NCI-H187 treated with DMSO at 0.1 percent for 48 hours (cell line): ENCODE data around the gene CLMN.
A peak's percentile ranks its signal among the peaks of the same experiment; 100 is the strongest.

Experiments
- DNase-seq: peaks from one replicate; lab custom pipeline; 2025; lab: John Stamatoyannopoulos, UW

CLMN gene

DNA sequence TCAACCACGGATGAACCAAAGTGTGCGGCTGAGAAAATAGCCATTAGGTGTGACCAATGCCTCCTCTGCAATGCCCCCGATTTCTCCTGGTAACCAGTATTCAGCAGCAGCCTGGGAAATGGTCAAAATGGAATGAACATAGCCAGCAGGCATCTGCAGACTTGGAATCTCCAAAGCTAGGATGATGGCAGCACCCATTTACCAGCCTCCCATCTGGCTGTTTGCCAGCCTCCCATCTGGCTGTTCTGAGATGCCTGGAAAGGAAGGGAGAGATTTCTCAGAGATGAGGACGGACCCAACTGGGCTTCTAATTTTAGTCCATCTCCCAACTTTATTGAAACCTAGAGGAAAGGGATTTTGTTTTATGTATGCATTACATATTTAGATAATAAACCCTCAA lies 16.2 kb downstream of the CLMN start:
- DNase-seq: no peak

DNA sequence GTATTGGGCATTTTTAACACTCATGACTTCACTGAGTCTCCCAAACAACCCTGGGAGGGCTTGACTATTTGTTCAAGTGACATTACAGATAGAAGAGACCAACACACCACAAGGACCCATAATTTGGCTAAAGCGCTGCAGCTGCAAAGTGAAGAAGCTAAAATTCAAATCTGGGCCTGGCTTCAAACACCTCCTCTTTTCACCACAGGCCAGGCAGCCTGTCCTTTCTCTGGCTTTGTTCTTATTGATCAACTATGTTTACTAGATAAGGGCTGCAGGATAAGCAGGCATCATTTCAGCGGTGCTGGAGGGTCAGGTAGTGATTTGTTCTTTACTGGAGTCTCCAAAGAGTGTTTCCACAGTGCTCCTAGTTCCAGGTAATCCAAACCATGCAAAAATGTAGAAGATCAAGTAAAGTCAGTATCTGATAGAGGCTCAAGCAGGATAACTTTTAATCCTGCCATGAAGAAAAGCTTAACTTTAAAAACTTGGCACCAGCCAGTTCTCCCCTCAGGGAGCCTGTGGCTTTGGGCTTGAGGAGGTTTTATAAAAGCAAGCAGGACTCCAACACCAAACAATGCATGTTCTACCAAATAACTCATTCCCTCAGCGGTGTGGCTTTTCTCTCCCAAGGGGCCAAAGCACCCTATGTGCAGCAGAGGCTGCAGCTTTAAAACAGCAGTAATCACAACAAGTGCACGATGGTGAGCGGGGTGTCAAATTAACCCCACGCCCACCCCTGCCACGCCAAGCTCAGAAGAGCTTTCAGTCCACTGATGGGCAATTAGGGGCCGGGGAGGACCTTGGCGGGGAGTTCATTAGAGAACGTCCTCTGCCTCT lies 16.8 kb downstream of the CLMN start:
- no peak for DNase-seq

DNA sequence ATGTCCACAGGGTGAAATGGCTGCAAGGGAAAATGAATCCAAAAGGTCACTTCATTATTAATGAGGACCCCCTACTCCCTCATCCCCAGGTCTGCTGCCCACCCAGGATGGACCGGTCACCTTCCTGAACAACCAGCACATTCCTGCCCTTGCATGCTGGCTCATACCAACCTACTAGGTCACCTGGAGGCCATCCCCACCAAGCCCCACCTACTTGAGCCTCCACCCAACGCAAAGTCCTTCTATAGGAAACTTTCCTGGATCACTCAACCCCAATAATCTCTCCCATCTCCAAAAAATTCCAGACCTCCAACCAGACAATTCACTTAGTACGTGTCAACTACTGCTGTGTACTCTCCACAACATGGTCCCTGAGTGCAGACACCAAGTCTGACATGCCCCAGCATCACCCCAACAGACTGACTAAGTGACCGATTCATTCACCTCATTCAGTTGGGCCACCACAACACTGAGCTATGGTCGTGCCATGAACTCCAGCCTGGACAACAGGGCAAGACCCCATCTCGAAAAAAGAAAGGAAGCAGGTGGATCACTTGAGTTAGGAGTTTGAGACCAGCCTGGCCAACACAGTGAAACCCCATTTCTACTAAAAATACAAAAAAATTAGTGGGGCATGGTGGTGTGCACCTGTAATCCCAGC lies 18.1 kb downstream of the CLMN start:
- DNase-seq: no peak

DNA sequence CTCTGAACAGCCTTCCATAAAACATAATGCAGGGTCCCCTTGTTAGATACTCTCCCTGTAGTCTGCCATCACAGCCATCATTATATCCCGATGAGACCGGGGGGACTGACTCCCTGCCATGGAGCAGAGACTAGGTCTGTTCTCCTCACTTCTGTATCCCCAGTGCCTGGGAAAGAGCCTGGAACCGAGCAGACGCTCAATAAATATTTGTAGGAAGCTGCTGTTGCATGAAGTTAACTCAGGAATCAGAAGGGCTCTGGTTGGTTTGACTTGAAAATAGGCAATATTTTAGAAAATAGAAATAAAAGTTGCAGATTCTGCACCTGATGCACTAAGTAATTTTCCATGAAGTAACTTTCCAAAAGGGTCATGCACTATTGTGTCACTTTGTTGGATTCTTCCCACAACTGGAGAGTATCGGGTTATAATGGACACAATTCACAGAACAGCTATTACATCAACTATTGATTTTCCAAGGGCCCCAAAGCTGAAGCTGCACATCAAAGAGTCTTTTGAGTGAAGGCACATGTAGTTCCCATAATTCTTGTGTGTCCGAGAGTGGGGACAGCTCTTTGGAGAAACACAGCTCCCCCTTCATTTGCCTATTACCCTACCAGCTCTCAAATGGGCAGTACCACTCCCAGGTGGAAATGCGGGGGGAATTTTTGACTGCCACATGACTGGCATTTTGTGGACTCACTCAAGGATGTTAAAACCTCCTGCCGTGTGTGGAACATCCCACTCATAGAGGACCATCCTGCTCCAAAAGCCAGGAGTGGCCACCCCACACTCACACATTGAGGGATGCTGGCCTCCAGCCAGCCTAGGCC lies 18.8 kb downstream of the CLMN start:
- DNase-seq: no peak

DNA sequence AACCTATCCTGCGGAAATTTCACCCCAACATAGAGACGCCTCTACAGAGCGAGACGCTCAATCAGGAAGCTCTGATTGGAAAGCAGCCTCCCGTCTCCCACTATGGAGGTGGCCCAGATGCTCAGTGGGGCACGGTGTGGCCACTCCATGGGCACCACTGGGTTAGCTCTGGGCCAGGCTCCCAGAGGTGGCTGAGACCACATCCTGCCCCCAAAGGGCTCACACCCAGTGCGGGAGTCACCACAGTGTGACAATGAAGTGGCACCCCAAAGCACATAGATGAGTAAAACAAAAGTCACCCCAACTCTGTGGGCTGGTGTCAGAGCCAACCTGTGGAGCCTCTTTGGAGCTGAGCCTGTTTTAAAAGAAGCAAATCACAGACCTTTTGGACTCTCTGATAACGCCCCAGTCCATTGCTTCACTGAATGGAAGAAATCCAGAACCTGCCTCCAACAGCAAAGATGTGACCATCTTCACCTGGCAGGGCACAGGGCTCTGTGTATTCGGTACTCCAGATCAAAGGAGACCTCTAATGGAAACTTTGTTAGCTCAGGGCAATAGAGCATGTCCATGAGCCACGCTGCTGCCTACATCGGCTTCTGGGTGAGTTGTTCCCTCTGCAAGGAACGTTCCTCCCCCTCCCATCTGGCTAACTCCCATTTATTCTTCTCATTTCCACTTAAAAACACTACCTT lies 19.6 kb downstream of the CLMN start:
- DNase-seq: peak; percentile 70

DNA sequence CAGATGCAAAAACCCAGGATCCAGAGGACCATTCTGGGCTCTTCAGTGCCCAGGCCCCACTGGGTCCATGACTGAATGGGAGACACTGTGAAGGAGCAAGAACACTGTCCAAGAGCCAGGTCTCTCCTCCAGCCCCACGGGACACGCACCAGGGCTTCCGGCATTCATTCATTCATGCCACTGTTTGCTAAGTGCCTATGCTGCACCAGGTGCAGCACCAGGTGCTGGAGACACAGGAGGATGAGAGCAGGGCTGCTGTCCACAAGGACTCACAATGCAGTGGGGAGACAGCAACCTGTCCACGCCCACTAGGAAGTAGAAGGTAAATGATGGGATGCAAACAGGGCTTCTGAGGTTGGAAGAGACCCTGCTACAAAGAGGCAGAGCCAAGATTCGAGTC lies 20.4 kb downstream of the CLMN start:
- no peak for DNase-seq

DNA sequence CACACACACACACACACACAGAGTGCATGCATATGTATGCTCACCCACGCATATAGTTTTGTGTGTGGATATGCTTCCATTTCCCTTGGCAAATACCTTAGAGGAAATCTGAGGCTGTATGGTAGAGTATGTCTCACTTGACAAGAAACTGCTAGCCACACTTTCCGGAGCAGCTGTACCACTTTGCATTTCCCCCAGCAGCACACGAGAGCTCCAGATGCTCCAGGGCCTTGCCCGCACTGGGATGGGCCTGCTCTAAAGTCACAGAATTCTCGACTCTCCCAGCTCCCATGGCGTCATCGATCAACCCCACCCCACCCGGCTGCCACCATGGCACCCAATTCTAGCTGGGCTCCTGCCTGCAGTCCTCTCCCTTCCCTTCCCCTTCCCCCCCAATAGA lies 21.9 kb downstream of the CLMN start:
- DNase-seq: no peak

DNA sequence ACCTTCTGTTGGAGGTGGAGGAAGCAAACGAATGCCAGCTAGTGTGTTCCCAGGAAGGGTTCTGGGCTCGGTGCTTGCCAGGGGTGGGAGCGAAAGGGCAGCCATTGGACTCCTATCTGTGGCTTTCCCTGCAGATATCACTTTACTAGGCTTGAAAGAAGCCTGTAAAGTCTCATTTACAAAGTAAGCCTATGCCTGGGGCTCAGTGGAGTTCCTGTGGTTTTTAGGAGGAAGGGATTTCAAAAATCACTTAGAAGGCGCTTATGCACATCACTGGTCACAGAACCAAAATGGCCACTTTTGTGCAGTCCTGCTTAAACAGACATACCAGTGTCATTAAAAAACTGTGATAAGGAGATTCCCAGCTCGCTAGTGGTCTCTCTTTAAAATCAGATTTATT lies 22.7 kb downstream of the CLMN start:
- DNase-seq: no peak

DNA sequence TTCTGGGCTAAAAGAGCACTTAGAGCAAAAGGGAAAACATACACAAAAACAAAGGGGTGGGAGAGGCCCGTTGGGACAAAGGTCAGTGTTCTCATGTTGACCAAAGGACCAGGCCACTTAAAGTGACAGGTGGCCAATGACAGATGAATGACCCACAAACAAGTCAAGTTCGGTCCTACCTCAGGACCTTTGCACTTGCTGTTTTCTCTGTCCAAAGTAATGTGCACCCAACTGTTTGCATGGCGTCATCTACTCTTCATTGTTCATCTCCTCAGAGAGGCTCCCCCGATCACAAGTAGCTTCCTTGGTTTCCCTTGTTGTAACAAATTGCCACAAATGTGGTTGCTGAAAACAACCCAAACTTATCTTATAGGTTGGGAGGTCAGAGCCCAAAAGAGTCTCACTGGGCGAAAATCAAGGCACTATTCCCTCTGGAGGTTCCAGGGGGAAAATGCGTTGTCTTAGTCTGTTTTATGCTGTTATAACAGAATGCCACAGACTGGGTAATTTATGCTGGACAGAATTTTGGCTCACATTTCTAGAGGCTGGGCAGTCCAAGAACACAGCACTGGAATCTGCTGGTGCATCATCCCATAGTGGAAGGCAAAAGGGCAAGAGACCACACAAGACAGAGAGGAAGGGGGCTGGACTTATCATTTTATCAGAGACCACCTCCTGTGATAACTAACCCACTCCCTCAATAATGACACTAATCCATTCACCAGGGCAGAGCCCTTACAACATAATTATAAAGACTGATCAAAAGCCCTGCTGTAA lies 23.9 kb downstream of the CLMN start:
- DNase-seq: no peak

DNA sequence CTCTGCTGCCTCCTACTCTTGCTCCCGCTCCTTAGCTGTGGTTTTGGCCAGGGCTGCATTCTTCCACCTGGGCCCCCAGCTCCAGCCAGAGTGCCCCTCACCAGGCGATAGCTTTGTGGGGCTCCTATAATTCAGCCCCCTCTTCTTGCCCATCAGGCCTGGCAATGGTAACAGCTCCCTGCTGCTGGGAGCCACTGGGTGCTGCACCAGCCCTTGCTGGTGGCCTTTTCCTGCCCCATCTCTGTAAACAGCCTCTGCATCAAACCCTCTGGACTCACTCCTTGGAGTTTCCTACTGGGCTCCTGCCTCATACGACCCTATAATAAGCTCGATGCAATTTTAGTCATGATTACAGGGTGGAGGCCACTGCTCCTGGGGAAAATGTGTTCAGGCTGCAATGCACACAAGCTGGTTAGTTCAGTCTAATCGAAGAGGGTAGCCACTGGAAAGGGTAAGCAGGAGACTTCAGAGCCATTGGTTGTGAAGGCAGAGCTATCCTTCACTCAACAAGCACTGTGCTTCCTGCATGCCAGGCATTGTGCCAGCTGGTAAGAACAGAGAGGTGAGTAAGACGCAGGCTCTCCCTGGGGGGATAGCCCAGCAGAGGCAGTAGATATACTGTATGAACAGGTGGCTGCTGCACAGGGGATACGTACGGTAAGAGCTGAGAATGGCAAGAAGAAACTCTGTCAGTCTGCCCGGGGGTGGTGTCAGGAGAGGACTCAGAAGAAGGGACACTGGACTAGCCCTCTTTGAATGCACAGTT lies 24.7 kb downstream of the CLMN start:
- no peak for DNase-seq

DNA sequence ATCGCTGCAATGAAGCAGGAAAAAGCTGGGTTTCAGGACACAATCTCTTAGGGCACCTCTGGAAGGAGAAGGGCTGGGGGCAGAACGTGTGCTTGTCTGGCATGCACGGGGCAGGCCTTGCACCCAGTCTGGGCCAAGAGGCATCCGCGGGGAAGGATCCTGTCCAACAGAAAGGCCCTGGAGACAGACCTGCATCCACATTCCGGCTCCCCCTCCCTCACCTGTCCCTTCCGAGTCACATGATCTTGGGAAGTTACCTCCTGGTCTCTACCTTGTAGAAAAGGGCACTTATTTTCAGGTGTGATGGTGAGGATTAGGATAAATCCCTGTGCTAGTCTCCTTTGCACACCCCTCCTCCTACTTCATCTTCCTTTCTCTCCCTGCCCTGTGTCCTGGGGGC lies 25.4 kb downstream of the CLMN start:
- DNase-seq: no peak

DNA sequence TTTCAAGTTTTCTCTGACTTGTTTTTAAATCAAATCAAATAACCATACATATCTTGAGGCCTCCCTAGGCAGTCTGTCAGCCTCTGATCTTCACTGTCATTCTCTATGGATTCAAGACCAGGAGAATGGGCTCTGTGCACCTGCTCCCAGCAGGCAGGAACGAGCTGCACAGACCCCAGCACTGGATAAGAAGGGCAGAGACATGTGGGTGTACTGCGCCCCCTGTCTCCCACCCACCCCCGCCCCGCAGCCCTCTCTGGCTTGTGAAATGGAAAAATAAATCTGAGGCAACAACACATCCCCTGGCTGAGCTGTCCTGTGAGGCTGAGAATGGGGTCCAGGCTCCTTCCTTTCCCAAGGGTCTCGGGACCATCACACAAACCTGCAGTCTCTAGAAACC lies 26.3 kb downstream of the CLMN start:
- no peak for DNase-seq

DNA sequence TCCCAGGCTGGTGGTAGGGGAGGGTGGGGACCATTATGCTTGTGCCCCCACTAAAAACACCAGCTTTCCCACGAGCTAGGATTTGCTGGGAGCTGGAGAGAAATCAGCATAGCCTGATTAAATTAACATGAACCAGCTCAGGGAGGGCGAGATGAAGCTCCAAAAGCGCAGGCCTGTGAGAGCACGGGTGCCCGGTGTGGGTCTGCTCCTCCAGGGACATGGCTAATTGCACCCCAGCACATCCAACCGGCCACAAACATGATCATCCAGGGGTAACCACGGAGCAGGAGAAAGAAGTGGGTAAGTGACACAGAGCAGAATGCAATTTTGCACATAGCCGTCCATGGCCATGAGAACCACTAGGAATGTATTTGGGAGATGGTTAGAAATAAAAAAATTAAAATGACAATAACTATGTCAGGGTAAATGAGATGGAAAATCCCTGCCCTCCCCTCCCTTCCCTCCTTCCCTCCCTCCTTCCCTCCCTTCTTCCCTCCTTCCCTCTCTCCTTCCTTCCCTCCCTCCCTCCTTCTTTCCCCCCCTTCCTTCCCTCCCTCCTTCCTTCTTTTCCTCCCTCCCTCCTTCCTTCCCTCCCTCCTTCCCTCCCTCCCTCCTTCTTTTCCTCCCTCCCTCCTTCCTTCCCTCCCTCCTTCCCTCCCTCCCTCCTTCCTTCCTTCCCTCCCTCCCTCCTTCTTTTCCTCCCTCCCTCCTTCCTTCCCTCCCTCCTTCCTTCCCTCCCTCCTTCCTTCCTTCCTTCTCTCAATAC lies 26.9 kb downstream of the CLMN start:
- DNase-seq: no peak

DNA sequence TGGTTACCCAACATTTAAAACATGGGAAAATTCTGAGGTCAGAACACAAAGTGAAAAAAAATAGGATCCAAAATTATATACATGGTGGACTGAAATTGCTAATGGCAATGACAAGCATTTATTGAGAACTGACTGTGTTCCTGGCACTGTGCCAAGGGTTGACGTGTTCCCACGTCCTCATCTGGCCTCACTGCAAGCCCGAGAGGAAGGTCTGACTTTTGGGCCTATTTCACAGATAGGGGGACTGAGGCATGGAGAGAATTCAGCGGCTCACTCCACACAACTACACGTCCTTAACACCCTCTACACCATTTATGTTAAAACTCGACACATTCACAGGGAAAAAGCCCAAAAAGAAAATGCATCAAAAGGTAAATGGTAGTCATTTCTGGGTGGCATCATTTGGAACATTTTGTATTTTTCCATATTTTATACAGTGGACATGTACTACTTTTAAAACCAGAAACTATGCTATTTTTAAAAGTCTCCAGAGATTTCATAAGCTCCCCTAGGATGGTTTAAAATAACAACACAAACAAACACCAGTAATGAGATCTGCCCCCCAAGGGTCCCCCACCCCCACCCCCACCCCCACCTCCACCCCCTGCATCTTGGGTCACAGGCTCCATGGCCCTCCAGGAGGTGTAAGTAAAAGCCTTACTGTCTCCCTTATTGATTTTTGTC lies 27.7 kb downstream of the CLMN start:
- no peak for DNase-seq

DNA sequence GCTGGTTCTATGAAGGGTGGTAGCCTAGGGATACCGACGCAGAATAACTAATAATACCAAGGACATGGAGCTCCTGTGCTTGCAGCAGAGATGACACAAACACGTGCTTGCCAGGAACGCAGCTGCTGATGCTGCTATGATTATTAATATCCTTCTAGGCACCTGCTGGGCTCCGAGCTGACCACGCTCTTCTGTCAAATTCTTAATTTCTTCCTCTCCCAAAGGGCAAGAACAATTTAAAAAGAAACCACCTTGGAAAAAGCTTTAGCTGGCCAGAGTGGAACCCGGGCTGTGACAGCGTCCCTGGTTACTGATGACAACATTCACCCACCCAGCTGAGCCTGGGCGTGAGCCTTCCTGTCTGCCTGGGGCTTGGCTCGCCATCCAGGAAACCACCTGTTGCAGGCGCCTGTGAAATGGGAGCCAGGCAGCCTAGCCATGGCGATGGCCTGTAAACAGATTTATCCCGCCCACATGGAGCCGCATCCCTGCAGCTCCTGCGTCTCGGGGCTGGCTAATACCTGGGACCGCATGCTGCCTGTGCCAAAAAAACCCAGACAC lies 28.8 kb downstream of the CLMN start:
- DNase-seq: peak; percentile 60

DNA sequence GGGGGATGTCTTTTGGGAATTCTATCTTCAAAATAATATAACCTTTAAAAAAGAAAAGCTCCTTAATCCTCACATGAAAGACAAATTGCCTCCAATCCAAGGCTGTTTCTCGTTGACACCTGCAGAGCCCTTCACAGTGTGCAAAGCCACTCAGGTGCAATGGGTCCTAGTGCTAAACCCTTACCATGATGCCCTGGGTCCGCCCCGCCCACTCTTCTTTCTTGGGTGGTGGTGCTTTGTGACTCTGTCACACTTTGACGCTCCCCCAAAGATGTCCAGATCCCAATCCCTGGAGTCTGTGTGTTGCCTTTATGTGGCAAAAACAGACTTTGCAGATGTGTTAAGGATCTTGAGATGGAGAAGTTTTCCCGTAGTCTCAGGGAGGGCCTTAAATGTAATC lies 29.7 kb downstream of the CLMN start:
- DNase-seq: no peak

DNA sequence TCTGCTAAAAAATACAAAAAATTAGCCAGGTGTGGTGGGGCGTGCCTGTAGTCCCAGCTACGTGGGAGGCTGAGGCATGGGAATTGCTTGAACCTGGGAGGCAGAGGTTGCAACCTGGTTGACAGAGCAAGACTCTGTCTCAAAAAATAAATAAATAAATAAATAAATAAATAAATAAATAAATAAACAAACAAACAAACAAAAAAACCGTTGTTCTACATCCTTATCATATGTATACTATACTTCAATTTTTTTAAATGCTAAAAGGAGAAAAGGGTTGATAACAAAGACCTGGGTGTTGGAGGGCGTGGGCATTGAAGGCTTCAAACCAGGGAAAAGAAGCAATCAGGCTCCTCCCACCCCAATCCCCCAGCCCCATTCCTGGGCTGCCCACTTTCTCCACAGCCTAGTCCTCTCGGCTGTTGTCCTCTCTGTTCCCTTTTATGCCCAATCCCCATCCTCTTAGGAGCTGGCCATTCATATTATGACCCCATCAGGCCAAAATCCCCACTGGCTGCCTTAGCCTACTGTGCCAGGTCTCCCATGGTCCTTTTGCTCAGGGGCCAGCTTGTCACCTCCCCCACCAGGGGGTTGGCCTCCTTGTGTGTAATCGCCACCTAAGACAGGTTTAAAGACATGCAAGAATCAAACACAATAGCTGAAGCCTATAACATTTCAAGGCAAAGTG lies 30.2 kb downstream of the CLMN start:
- no peak for DNase-seq

DNA sequence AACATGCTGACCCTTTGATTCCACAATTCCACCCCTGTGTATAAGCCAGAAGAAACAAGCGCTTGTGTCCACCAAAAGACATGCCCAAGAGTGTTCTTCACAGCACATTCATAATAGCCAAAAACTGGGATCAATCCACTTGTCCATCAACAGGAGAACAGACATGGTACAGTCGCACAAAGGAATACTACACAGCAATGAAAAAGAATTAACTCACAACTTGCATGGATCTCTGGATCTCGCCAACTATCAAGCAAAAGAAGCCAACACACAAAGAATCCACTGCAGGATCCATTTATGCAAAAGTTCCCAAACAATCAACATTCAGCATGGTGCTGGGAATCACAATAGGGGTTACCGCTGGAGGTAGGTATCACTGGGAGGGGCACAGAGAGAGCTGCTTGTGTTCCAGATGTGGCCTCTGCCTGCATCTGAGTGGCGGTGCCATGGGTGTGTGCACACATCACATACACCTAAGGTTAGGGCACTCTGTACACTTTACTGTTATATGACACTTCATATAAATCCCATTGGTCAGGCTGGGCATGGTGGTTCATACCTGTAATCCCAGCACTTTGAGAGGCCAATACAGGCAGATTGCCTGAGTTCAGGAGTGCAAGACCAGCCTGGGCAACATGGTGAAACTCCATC lies 30.9 kb downstream of the CLMN start:
- no peak for DNase-seq
